ENCODE measurements around the gene MAGEC1.
"Not testable (repeated sequence)": the region's sequence is repeated elsewhere in the genome, so short reads cannot be mapped to it uniquely, and the experiment has no call there.

MAGEC1 gene

GRCh38 chrX:141903400-141904155, at the start of gene MAGEC1:
Gene MAGEC1, plus strand, starts transcription at chrX:141903894. Its CDS starts 1,179 bp downstream, at chrX:141905073.
- no peak for DNase-seq (ENCODE audit: low read depth)

DNA sequence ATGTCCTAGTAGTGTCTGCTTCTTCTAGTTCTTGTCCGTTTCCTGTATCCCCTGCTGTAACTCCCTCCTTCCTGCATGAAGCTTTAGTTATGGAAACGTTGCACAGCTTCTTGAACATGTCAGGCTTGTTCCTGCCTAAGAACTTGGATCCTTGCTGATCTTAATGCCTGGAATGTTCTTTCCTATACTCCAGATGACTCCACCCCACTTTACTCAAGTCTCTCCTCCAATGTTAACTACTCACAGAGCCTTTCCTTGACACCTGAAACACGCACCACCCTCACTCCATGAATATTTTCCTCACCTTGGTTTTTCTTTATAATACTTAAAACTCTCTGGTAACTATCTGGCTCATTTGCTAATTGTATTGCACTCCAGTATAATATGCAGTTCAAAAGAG, 46.2 kb upstream of the MAGEC1 start:
- no peak for DNase-seq (ENCODE audit: low read depth)

- no peak for DNase-seq (ENCODE audit: low read depth)
These were observed 24.1 kb upstream of the MAGEC1 start for GRCh38 chrX:141879616-141880015.

- not testable (repeated sequence) for DNase-seq (ENCODE audit: low read depth)
These were observed 14.9 kb upstream of the MAGEC1 start for GRCh38 chrX:141888811-141889210.

DNA sequence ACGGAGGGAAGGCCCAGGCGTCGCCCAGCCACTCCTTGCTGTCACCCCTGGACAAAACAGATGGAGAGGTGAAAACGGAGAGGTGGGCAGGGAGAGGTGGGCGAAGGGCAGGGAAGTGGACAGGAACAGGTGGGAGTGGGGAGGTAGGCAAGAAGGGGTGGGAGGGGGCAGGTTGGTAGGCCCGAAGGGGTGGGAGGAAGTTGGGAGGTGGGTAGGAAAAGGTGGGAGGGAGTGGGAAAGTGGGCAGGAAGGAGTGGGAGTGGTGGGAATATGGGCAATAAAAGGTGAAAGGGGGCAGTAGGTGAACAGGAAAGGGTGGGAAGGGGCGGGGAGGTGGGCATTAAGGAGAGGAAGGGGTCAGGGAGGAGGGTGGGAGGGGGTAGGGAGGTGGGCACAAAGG, 9.0 kb upstream of the MAGEC1 start:
- no peak for DNase-seq (ENCODE audit: low read depth)

GRCh38 chrX:141897690-141898089, 6.0 kb upstream of the MAGEC1 start:
- DNase-seq (ENCODE audit: low read depth) = no peak

DNA sequence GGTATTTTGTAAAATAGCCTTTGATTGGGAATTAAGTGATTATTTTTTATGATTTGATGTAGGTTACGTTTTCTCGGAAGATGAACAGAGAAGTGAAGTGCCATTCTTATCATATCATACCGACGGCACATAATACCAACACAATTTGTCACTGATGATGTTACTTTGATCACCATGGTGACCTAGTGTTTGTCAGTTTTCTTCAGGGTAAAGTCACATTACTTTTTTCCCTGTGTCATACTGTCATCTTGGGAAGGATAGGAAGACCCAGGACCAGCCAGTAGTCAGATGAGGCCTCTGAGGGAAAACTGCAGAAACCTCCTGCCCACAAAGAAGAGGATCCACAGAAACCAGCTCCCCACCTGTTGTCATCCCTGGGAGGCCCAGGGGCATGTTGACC, 1.3 kb upstream of the MAGEC1 start:
- DNase-seq (ENCODE audit: low read depth) = no peak

DNA sequence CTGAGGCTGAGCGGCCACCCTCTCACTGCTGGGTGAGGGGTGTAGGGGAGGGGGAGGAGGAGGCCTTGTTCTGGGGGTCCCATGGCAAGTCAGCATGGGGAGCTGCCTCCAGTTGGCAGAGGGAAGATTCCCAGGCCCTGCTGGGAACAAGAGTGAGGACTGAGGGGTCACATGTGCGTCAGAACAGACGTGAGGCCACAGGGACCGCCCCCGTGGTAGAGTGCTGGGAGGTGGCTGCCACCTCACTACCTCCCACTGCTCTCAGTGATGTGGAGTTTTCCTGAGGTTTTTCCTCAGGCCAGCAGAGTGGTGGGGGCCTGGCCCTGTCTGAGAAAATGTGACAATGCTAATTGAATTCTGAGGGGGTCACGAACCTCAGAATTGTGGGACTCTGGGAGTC, 568 bp downstream of the MAGEC1 start:
- no peak for DNase-seq (ENCODE audit: low read depth)

GRCh38 chrX:141917801-141918200, 14.1 kb downstream of the MAGEC1 start:
- DNase-seq (ENCODE audit: low read depth) = no peak

- no peak for DNase-seq (ENCODE audit: low read depth)
These were observed 20.6 kb downstream of the MAGEC1 start for GRCh38 chrX:141924293-141924692.

- DNase-seq (ENCODE audit: low read depth) = no peak
These were observed 24.7 kb downstream of the MAGEC1 start for GRCh38 chrX:141928432-141928831.

DNA sequence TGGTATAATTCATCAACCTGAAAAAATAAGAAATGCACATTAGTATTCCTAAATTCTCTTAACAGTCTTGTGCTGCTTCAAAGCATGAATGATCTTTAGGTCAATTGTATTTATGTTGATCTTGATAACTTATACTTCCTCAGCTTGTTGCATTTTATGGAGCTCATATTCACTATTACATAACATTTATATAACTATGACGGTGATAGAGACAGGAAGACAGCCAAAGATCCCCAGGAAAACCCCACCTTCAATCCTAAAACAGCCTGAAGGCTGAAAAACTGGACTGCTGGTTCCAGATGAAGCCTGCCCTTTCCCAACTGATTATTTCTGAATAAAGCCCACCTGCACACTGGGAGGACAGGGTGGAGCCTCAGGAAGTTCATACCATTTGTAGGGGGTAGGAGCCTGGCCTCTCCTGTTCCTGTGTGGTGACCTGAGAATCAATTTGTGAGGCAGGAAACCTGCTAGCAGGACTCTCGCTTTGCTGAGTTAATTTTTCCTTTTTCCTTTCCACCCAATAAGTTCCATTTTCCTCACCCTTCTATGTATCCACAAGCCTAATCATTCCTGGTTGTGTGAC, 30.5 kb downstream of the MAGEC1 start:
- DNase-seq (ENCODE audit: low read depth) = no peak

- DNase-seq (ENCODE audit: low read depth) = no peak
These were observed 32.0 kb downstream of the MAGEC1 start for GRCh38 chrX:141935645-141936044.

GRCh38 chrX:141936080-141936479, 32.4 kb downstream of the MAGEC1 start:
- no peak for DNase-seq (ENCODE audit: low read depth)

- no peak for DNase-seq (ENCODE audit: low read depth)
These were observed 37.5 kb downstream of the MAGEC1 start for GRCh38 chrX:141941234-141941633.

- DNase-seq (ENCODE audit: low read depth) = no peak
These were observed 41.7 kb downstream of the MAGEC1 start for GRCh38 chrX:141945426-141945825.

DNA sequence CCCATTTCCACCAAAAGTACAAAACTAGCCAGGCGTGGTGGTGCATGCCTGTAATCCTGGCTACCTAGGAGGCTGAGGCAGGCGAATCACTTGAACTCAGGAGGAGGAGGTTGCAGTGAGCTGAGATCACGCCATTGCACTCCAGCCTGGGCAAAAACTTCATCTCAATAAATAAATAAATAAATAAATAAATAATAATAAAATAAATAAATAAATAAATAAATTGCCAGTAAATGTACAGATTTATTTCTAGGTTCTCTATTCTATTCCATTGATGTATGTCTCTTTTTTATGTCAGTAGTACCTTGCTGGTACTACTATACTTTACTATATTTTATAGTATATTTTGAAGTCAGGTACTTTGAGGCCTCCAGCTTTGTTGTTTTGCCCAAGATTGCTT, 43.7 kb downstream of the MAGEC1 start:
- no peak for DNase-seq (ENCODE audit: low read depth)

DNA sequence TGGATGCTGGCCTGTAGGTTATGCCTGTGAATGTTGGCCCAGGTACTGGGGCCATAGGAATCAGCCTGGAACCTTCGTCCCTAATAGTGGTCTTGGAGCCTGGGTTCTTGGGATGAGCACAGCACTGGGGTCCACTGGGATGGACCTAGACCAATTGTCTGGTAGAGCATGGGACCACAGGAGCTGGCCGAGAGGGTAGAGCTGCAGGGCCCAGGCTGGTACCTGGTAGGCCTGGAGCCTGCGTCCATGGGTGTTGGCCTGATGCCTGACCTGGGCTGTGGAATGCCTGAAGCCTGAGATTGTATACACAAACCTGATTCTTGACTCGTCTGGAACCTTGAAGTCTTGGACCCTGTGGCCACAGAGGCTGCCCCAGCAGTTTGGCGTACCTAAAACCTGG, 48.9 kb downstream of the MAGEC1 start:
- DNase-seq (ENCODE audit: low read depth) = no peak

GRCh38 chrX:141958675-141959074, 55.0 kb downstream of the MAGEC1 start:
- DNase-seq (ENCODE audit: low read depth) = no peak
